Right lung (tissue), 5 donors: ENCODE results near the gene DCLK3. TPM values are rescaled to one million over a fixed set of nuclear protein-coding genes. Genes with fewer than 3 reads are reported as not detected.
A peak's percentile ranks its signal among the peaks of the same experiment; 100 is the strongest.

Experiments used
- DNase-seq, 2 donors: peaks; one replicate each; pipeline ENCODE4 v3.0.0-alpha.2; 2013
- polyA plus RNA-seq, 5 donors: library from polyadenylated mRNA; unstranded; fragments of 120-200 nt; gene quantifications; one replicate each; pipeline versions ENCODE4 v1.2.1 to v1.2.3, GENCODE V29; 2013; ENCODE audit warnings: inconsistent platforms in 1 of 5, low replicate concordance in 1 of 5; ENCODE audit not compliant: insufficient read length in 5 of 5, insufficient read depth in 1 of 5

The DCLK3 gene
- polyA plus RNA-seq, 5 donors = 1.2 to 1.7 (median 1.4) TPM

DNA sequence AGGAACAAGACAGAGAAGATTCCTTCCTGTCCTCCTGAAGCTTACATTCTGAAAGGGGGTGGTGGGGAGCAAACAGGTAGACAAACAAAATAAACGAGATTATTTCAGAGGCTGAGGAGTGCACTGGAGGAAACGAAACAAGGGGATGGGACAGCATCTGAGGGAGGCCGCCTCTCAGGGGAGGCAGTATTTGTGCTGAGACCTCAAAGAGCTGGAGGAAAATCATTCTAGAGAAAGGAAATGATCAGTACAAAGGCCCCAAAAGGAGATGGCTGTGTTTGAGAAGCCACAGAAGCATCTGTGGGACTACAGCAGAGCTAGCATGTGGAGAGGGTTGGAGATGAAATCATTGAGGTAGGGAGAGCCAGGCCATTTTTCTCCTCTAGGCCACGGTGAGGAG is 55.1 kb downstream of the DCLK3 start:
- DNase-seq = no peak

DNA sequence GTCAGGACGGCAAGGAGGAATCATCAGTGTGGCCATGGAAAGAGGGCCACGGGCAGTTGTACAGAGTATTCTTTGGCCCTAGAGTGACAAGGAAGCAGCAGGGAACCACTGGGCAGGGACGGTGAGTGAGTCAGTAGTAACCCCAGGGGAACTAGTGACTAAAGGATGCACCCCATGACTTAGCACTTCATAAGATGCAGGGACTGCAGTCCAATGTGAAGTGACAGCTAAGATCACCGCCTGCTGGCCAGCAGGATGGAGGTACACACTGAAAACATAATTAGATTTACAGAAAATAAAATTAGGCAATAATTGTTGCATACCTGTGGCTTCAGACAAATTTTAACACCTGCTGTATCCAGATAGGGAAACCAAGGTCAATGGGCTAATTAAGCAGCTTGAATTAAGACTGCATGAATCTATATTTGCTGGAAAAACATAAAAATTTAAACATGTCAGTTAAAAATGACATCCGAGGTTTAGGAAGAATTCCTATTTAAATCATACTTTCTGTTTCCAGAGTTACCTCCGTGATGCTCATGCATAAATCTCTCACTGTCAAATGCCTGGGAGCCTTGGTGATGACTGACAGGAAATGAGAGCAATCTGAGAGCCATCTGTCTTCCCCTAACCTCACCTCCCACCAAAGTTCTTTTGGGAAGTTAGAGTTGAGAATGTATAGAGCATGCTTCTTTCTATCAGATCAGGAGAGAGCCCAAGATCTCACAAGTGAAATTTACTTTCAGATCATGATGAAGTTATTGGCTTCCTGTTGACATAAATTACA is 56.5 kb downstream of the DCLK3 start:
- DNase-seq = no peak

DNA sequence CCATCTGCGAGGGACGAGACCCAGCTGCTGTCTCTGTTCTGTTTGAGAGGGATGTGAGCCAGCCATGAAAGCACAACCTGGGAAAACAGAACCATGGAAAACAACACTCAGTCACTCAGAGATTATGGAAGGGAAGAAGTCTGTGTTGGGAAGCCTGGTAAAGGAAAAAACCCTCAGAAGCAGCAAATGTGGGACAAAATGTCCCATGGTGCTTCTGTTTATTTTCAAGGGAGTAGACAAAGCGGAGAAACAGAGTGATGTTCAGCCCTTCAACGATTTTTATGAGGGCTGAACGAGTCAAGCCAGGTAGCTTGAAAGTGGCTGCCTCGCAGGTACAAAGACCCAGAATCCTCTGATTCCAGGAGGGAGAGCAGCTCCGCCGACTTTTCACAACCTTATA is 59.3 kb downstream of the DCLK3 start:
- no peak for DNase-seq

DNA sequence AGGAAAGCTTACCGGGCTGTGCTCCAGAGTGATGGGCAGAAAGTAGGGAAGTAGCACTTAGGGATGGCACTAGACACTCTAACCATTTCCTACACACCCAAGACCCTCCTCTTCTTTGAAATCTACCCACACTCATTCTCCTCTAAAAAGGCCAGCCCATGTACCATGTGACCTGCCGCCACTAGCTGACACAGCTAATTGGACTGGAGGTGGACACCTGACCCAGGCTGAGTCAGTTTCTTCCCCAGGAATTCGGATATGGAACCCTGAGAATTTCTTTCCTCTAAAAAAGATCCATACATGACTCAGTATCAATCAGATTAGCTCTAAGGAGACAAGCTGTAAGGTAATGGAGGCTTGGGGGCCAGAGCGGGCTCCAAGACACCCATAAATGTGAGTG is 60.1 kb downstream of the DCLK3 start:
- DNase-seq = no peak

DNA sequence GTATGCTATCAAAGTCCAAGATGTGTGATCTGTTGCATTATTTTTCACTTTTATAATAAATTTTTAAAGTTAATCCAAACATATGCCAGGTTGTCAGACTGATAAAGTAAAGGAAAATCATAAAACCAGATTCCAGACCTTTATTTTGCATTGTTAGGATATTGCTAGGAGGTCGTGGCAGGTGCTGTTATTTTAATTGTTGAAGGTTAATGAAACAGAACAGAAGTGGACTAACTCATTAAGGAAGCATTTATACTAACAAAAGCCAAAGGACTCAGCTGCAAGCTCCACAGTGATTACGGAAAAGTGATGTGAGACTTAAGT is 63.1 kb downstream of the DCLK3 start:
- no peak for DNase-seq

DNA sequence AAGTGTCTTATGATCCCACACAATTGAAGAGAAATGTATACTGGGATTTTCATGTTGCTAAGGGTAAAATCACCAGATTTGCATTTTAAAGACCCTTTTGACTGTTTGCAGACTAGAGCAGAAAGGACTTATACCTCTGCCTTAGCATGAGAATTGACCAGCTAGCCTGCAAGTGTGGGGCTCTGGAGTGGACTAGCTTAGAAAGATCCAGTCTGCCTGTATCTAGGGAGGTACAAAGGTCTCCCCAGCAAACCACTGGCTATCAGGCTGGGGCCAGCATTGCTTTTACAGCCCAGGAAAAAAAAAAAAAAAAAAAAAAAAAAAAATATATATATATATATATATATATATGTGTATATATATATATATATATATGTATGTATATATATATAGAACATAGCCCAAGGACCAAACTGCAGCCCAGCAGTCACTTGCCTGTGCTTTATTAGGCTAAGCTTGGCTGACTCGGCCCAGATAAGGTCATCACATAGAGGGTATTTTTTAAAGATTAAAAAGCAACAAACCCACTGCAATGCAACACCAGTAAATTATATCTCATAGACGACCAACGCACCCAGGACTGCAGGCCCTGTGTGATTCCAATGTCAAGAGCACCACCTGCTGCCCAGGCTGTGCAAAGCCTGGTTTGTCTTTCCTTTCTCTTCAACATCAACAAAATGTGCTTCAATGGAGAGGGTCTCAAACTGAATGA is 63.7 kb downstream of the DCLK3 start:
- peak; percentile 49 to 69 for DNase-seq

DNA sequence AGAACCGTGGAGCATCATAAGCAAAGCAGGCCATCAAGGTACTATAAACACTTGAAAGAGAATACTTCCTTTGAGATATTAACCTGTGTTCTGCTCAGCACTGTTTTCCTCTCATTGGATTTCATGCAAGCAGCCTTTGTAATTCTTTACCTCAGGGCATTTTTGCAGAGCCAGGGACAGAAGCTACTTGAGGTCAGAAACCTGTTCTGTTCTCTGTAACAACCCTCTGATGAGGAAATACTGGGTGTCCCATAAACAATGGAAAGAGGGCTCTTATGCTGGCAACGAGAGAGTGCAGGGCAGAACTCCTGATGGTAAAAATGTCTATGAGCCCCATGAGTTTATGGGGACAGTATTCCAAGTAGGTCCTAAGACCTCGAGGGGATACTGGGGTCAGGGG is 66.0 kb downstream of the DCLK3 start:
- DNase-seq = no peak

DNA sequence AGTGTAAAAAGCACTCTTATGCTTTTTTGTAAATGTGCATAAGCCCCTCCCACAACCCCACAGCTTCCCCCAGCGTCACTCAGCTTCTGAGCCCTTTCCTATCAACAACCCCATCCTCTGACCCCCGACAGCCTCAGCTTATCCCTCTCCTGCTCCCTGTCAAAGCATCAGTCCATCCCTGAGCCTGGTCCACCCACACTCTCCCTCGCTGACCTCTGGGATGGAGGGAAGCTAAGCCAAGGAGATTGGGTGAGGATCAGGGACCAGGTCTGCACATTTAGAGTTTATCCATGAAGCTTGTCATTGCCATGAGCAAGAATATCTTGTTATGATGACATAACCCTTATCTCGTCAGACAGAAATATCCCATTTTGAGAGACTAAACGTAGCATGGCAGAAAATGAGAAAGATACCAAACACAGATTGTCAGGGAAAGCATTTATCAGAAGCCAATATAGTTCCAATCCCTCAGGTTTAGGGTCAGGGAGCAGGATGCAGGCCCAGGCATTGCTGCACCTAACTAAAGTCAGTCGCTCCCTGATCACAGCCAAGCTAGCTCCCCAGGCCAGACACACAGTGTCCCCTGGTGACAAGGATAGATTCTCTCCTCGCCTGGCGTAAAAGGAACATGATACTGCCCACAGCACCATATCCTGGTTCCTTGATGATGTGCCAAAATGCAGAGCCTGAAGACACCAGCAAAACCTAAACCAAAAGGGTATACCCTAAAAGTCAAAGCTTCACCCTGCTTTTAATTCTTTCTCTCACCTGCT is 66.9 kb downstream of the DCLK3 start:
- DNase-seq = no peak

DNA sequence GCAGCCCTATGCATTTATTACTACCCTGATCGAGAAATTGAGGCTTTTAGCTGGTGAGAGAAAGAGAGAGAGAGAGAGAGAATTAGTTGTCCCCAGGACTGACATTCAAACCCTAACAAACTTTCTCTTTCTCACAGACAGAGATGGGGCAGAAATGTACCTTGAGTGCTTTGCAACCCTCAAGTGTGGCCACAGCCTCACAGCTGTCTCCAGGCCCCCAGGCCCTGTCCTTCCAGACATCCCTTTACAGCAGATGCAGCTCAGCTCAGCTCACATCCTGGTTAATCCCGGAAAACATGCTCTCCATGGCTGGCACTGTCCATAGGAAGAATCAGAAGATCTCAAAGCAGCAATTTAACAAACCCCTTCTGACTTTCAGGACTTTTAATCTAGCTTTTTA is 67.6 kb downstream of the DCLK3 start:
- DNase-seq = no peak

DNA sequence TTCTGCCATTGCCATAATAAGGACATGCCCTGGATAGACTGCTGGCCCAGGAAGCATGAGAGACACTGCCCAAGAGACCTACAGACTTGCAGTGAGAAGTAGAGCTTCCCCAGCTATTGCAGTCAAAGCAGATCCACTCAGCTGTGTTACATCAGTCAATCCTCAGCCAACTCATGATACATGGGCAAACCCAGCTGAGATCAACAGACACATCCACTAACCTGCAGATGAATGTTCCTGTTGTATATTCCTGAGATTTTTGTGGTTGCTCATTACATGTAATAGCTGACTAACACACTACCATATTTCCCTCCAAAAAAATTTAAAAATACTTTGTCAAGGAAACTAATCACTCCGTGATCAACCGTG is 68.6 kb downstream of the DCLK3 start:
- DNase-seq = no peak

DNA sequence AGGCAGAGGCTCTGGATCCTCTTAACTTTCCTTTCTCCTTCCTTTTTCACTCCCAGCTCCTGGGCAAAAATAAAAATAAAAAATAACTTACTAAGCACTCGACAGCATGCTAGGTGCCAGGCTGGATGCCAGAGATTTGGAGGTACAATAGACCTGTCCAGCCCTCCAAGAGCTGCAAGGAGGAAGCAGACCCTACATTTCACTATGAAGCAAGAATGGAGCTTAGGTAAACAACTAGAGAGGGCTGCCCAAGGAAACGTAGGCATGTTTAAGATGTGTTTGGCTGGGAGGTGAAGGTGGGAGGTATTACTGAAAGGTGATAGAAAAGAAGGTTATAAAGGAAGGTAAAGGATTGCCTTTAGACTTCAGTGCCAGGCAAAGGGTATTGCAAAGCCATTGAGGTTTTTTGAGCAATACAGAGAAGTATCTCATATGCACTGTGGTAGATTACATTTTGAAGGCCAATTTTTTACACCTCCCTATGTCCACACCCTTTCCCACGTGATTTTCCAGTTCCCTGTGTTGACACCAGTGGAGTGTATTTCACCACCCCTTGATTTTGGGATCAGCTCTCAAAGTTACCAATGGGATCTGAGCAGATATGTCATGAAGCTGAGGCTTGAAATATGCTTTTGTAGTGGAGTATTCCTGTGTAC is 69.1 kb downstream of the DCLK3 start:
- DNase-seq = no peak

DNA sequence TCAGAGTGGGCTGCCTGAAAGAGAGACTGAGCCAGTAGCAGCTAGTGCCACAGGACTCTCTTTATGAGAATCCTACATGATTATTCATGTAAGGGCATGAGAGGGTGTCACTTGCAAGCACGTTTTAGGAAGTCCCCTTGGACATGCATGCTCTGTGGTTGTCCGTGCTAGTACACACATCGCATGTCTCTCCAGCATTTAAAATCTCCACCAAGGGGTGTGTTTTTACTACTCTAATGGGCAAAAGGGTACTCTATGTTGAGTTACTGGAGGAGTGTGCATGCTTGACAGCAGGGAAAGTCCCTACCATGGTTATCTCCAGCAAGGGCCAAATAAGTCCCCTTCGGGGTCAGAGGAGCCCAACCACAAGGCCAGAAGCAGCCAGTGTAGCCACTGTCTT is 70.7 kb downstream of the DCLK3 start:
- no peak for DNase-seq

DNA sequence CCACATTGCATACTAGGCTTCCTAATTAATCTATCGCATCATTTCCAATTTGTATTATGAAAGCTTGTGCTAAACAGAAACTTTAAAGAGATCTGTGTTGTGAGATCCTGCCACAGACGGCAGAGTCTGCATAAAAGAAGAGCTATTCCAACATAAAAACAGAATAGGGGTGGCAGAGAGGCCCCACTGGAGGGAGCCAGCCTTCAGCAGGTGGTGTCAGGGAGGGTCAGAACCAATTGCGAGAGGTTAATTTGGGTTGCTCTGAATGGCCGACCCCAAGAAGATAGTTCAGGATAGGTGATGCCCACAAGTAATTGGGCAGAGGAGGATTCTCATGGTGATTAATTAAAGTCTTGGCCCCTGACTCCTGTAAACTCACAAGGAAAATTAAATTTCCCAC is 74.8 kb downstream of the DCLK3 start:
- no peak for DNase-seq

DNA sequence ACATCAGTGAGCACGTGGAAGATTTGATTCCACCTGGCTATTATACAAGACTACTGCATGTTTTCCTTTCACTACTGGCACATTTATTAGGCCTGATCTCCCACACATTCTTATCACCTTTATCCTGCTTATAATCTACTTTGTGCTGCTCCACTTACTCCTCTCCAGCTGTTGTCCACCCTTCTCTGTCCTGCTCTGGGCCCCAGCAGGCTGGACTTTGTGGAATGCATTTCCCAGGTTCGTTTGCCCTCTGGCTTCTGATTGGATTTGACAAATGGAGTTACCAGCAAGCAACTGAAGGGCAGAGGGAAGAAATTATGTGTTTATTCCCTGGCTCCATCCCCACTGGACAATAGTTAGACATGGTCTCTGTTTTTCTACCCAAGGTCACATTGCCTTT is 75.5 kb downstream of the DCLK3 start:
- DNase-seq = no peak

DNA sequence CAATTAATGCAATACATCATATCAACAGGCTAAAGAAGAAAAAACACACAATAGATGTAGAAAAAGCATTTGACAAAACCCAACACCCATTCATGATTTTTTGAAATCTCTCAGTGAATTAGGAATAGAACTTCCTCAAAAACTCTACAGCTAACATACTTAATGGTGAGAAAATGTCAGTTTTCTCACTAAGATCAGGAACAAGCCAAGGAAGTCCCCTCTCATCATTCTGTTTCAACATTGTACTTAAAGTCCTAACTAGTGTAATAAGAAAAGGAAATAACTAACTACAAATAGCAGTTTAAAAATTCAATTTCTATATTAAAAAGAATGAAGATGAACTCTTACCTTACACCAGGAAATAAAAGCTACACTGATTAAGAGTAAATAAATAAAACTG is 77.8 kb downstream of the DCLK3 start:
- no peak for DNase-seq

DNA sequence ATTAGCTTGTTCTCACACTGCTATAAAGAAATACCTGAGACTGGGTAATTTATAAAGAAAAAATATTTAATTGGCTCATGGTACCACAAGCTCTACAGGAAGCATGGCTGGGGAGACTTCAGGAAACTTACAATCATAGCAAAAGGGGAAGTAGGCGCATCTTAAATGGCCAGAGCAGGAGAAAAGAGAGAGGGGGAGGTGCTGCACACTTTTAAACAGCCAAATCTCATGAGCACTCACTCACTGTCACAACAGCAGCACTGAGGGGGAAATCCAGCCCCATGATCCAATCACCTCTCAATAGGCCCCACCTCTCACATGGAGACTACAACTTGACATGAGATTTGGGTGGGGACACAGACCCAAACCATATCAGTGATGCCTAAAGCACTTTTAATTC is 82.5 kb downstream of the DCLK3 start:
- no peak for DNase-seq

DNA sequence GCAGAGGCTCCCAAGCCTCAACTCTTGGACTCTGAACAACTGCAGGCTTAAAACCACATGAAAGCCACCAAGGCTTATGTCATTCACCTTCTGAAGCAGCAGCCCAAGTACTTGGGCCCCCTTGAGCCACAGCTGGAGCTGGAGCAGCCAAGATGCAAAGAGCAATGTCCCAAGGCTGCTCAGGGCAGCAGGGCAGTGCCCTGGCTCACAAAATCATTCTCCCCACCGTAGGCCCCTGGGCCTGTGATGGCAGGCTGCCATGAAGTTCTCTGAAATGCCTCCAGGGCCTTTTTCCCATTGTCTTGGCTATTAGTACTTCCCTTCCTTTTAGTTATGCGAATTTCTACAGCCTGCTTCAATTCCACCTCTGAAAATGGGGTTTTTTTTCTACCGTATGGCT is 83.4 kb downstream of the DCLK3 start:
- no peak for DNase-seq

DNA sequence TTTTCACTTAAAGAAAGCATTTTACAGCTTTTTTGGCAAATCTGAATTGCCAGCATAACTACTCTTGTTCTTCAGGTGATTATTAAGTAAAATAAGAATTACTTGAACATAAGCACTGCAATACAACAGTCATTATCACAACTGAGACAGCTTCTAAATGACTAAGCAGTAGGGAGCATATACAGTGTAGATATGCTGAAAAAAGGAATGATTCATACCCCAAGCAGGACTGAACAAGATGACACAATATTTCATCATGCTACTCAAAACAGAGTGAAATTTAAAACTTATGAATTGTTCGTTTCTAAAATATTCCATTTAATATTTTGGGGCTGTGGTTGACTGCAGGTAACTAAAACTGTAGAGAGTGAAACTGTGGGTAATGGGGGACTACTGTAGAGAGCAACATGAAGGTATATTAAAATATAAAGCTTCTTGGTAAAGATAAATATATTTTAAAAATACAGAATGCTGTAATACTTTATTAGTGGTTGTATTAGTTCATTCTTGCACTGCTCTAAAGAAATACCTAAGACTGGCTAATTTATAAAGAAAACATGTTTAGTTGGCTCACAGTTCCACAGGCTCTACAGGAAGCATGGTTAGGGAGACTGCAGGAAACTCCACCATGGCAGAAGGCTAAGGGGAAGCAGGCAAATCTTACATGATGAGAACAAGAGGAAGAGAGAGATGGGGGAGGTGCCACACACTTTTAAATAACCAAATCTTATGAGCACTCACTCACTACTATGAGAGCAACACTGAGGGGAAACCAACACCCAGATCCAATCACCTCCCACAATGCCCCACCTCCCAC is 84.8 kb downstream of the DCLK3 start:
- DNase-seq = no peak

DNA sequence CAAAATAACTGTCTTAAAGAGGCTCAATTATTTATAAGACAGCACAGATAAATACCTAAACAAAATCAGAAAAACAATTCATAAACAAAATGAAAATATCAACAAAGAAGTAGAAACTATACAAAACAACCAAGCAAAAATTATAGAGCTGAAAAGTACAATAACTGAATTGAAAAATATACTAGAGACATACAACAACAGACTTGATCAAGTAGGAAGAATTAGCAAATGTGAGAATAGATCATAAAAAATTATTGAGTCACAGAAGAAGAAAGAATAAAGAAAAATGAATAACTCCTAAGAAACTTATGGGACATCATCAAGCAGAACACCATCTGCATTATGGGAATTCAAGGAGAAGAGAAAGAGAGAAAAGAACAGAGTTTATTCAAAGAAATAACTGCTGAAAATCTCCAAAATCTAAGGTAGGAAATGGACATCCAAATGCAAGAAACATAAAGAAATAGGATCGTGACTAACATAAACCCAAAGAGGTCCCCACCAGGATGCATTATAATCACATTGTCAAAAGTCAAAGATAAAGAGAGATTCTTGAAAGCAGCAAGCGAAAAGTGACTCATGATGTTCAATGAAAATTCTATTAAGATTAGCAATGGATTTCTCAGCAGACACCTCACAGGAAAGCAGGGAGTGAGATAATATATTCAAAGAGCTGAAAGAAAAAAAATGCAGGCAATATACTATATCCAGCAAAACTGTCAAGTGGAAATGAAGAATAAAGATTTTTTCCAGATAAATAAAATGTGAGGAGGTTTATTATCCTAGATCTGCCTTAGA is 85.9 kb downstream of the DCLK3 start:
- no peak for DNase-seq

DNA sequence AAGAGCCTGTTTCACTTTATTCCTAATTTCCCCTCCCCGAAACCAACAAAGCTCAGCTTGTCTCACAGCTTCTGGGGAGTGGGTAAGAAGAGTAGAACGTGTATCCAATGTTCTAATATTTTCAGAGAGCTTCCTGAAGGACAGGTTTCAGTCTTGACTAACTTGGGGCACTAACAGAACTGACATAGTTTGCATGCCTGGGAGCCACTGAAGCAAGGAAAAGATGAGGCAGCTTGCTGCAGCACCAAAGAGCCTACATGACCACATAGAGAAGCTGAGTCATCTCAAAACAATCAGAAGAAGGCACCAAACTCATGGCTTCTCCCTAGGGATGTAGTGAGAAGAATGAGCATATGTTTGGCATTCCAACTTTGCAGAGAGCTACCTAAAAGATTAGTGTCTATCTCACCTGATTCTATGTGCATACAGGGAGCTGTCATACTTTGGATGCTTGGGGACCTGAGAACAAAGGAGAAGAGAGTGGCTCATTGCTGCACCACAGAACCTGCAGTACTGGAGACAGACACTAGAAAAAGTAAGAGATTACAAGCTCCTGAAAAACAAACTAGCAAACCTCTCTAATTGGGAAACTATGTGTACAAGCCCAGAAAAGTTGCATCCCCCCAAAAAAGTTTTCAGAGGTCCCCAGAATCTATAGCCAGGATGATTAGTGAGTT is 86.9 kb downstream of the DCLK3 start:
- DNase-seq = no peak
